Hepatocyte (in vitro differentiated cells): Measurements from ENCODE around the gene WDPCP. TPM values are rescaled to one million over a fixed set of nuclear protein-coding genes. Genes with fewer than 3 reads are reported as not detected.

Source experiments
- DNase-seq: peaks from one replicate; pipeline ENCODE4 v3.0.0-alpha.2; 2016; ENCODE audit warnings: low spot score
- H2AFZ ChIP-seq: fragments of 200-600 bp; sonication (generic); 2 replicates; pipeline ENCODE4 v1.6.0; 2016; ENCODE audit warnings: antibody characterized with exemption, mild to moderate bottlenecking
- H3K27ac ChIP-seq: fragments of 200-600 bp; sonication (generic); 2 replicates; pipeline ENCODE4 v1.5.1; 2016; ENCODE audit warnings: mild to moderate bottlenecking
- H3K27me3 ChIP-seq: fragments of 200-600 bp; sonication (generic); 2 replicates; pipeline ENCODE4 v1.6.1; 2016
- H3K36me3 ChIP-seq: fragments of 200-600 bp; sonication (generic); replicated peaks from 2 replicates; pipeline ENCODE4 v1.5.1; 2016; ENCODE audit warnings: low read depth; ENCODE audit not compliant: insufficient read depth
- H3K4me1 ChIP-seq: fragments of 200-600 bp; sonication (generic); 2 replicates; pipeline ENCODE4 v1.5.1; 2016; ENCODE audit warnings: mild to moderate bottlenecking, moderate library complexity; ENCODE audit not compliant: insufficient read depth
- H3K4me2 ChIP-seq: fragments of 200-600 bp; sonication (generic); 2 replicates; pipeline ENCODE4 v1.6.0; 2016
- H3K4me3 ChIP-seq: fragments of 200-600 bp; sonication (generic); 2 replicates; pipeline ENCODE4 v1.5.1; 2016; ENCODE audit warnings: mild to moderate bottlenecking
- H3K79me2 ChIP-seq: fragments of 200-600 bp; sonication (generic); 2 replicates; pipeline ENCODE4 v1.6.0; 2017; ENCODE audit warnings: mild to moderate bottlenecking
- H3K9me2 ChIP-seq: fragments of 200-600 bp; sonication (generic); replicated peaks from 2 replicates; pipeline ENCODE4 v1.6.0; 2017; ENCODE audit warnings: mild to moderate bottlenecking; ENCODE audit not compliant: insufficient read depth
- H3K9me3 ChIP-seq: fragments of 200-600 bp; sonication (generic); 2 replicates; pipeline ENCODE4 v1.5.1; 2016; ENCODE audit warnings: low read depth, mild to moderate bottlenecking
- H4K20me1 ChIP-seq: fragments of 200-600 bp; sonication (generic); 2 replicates; pipeline ENCODE4 v1.6.0; 2016; ENCODE audit warnings: mild to moderate bottlenecking; ENCODE audit not compliant: insufficient read depth, poor library complexity, severe bottlenecking
- CTCF ChIP-seq: fragments of 200-600 bp; sonication (generic); IDR thresholded peaks from 2 replicates; pipeline ENCODE4 v1.5.1; 2016; ENCODE audit warnings: antibody characterized with exemption, mild to moderate bottlenecking; ENCODE audit not compliant: poor library complexity
- EZH2 ChIP-seq: fragments of 200-600 bp; sonication (generic); IDR thresholded peaks from 2 replicates; pipeline ENCODE4 v1.6.1; 2016; ENCODE audit warnings: antibody characterized with exemption, mild to moderate bottlenecking, borderline replicate concordance
- EZH2phosphoT487 ChIP-seq: fragments of 200-600 bp; sonication (generic); IDR thresholded peaks from one replicate; pipeline ENCODE4 v1.6.1; 2018; ENCODE audit warnings: antibody characterized with exemption, mild to moderate bottlenecking, low read depth, moderate library complexity; ENCODE audit not compliant: unreplicated experiment, severe bottlenecking
- WGBS: methylation state at CpG from one replicate; pipeline ENCODE4 v1.1.6; 2016; ENCODE audit warnings: low lambda C conversion rate; ENCODE audit errors: missing lambda C conversion rate; 5-methylcytosine and 5-hydroxymethylcytosine counted together
- polyA plus RNA-seq: library from polyadenylated mRNA; unstranded; fragments of >200 nt; fragmentation: Nextera tagmentation; extraction: Ambion mirVana; gene quantifications from 2 replicates; pipeline ENCODE4 v1.2.1, GENCODE V29; 2016
- total RNA-seq: library from RNA; depleted of rRNA; stranded (reverse); fragments of >200 nt; gene quantifications from 2 replicates; pipeline ENCODE4 v1.2.3, GENCODE V29; 2014

WDPCP gene
- total and polyA plus RNA-seq, 2 experiments from 2014 or later = 4.9 to 12.8 TPM

- Histone ChIP-seq H3K9me2 (no peaks in the 10 kb centered on the region), H3K4me1 (peaks cover 12% of the 10 kb centered on the region), H3K27ac (no peak overlapping the region), H4K20me1 (no peaks in the 10 kb centered on the region), H3K4me3 (no peak overlapping the region), H3K4me2 (no peak overlapping the region), H3K36me3 (no peaks in the 10 kb centered on the region), H3K79me2 (no peaks in the 10 kb centered on the region), H2AFZ (no peak overlapping the region), H3K27me3 (no peaks in the 10 kb centered on the region), H3K9me3 (no peaks in the 10 kb centered on the region)
- peak; percentile 13 for DNase-seq
- TF ChIP-seq EZH2 (no peak), EZH2phosphoT487 (no peak), CTCF (no peak)
These were observed 395.9 kb downstream of the WDPCP start for GRCh38 chr2:63192169-63192888.

GRCh38 chr2:63189026-63189425 is 399.3 kb downstream of the WDPCP start:
- 17% methylated on average over 4 of the region's 4 CpGs for WGBS

DNA sequence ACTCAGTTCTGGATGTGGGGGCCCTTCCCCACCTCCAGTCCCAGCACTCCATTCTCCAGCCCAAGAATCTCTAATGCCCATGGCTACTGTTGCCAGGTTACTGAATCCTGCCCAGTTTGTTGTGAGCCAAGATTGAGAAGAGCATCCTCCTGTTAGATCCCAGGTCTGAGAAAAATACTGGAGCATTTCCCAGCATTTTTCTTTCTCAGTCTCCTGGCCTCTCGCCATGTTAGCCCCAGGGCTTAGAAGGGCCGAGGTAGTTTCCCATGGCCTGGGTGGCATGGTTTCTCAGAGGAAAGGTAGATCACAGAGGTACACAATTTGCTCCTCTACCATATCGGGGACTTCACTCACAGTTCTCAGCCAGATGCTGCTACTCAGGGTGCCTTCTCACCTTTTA is 401.9 kb downstream of the WDPCP start:
- H3K4me2 ChIP-seq = no peak overlapping the region
- H3K4me3 ChIP-seq = no peak overlapping the region
- H3K9me3 ChIP-seq = no peaks in the 10 kb centered on the region
- no peaks in the 10 kb centered on the region for H3K79me2 ChIP-seq
- H2AFZ ChIP-seq = no peak overlapping the region
- no peaks in the 10 kb centered on the region for H3K36me3 ChIP-seq
- DNase-seq = no peak
- no peak for TF ChIP-seq CTCF
- no peak for TF ChIP-seq EZH2phosphoT487
- TF ChIP-seq EZH2 = no peak
- no peaks in the 10 kb centered on the region for H3K9me2 ChIP-seq
- no peaks in the 10 kb centered on the region for H4K20me1 ChIP-seq
- no peaks in the 10 kb centered on the region for H3K4me1 ChIP-seq
- H3K27me3 ChIP-seq = no peaks in the 10 kb centered on the region
- 93% methylated on average over 3 of the region's 3 CpGs for WGBS
- H3K27ac ChIP-seq = no peak overlapping the region

More at GRCh38 chr2:63189026-63189425, 399.3 kb downstream of the WDPCP start:
- Histone ChIP-seq H3K4me3 (no peak overlapping the region), H2AFZ (no peak overlapping the region), H3K9me2 (no peaks in the 10 kb centered on the region), H3K27ac (no peak overlapping the region), H4K20me1 (no peaks in the 10 kb centered on the region), H3K36me3 (no peaks in the 10 kb centered on the region), H3K79me2 (no peaks in the 10 kb centered on the region), H3K27me3 (no peaks in the 10 kb centered on the region), H3K4me1 (peaks cover 12% of the 10 kb centered on the region), H3K4me2 (no peak overlapping the region), H3K9me3 (no peaks in the 10 kb centered on the region)
- peak; percentile 35 for DNase-seq
- no peak for TF ChIP-seq EZH2phosphoT487
- no peak for TF ChIP-seq EZH2
- TF ChIP-seq CTCF = peak; percentile 40
